Duodenal mucosa (tissue), 2 donors: Measurements from ENCODE around the gene SART3.

Experiments used
- H3K27ac ChIP-seq: one replicate; pipeline ENCODE4 v1.7.0; 2013; ENCODE audit warnings: low read depth, low read length
- H3K27me3 ChIP-seq, 2 donors: one replicate each; pipeline ENCODE4 v1.7.0; 2013; ENCODE audit warnings: low read length in 2 of 2, control low read depth in 1 of 2; ENCODE audit not compliant: insufficient read depth in 2 of 2, control insufficient read depth in 1 of 2
- H3K36me3 ChIP-seq, 2 donors: one replicate each; pipeline ENCODE4 v1.7.0; 2013; ENCODE audit warnings: low read length in 2 of 2, control low read depth in 1 of 2; ENCODE audit not compliant: insufficient read depth in 2 of 2, control insufficient read depth in 1 of 2
- H3K4me1 ChIP-seq, 2 donors: one replicate each; pipeline ENCODE4 v1.7.0; 2013; ENCODE audit warnings: low read length in 2 of 2, control low read depth in 1 of 2; ENCODE audit not compliant: insufficient read depth in 2 of 2, control insufficient read depth in 1 of 2
- H3K4me3 ChIP-seq, 2 donors: one replicate each; pipeline ENCODE4 v1.7.0; 2013; ENCODE audit warnings: low read length in 2 of 2, low read depth in 1 of 2
- H3K9ac ChIP-seq, 2 donors: one replicate each; pipeline ENCODE4 v1.7.0; 2013; ENCODE audit warnings: low read length in 2 of 2, low read depth in 1 of 2
- H3K9me3 ChIP-seq, 2 donors: one replicate each; pipeline ENCODE4 v1.7.0; 2013; ENCODE audit warnings: low read length in 2 of 2, control low read depth in 1 of 2; ENCODE audit not compliant: control insufficient read depth in 1 of 2

SART3 gene

GRCh38 chr12:108477055-108477880 lies 83.7 kb downstream of the SART3 start:
- Histone ChIP-seq H3K9ac (no peak overlapping the region), H3K27me3 (peaks cover 0 to 3% of the 10 kb centered on the region in 2 donors), H3K4me1 (no peaks in the 10 kb centered on the region), H3K36me3 (no peaks in the 10 kb centered on the region), H3K4me3 (no peak overlapping the region), H3K27ac (no peak overlapping the region), H3K9me3 (no peaks in the 10 kb centered on the region)

GRCh38 chr12:108475396-108475795 lies 85.6 kb downstream of the SART3 start:
- no peak overlapping the region for H3K27ac ChIP-seq
- H3K27me3 ChIP-seq: peaks cover 0 to 3% of the 10 kb centered on the region in 2 donors
- H3K9ac ChIP-seq: no peak overlapping the region

GRCh38 chr12:108473400-108474055 lies 87.4 kb downstream of the SART3 start:
- H3K36me3 ChIP-seq: no peaks in the 10 kb centered on the region
- no peaks in the 10 kb centered on the region for H3K4me1 ChIP-seq
- H3K4me3 ChIP-seq: no peak overlapping the region
- no peak overlapping the region for H3K9ac ChIP-seq
- no peaks in the 10 kb centered on the region for H3K9me3 ChIP-seq
- H3K27me3 ChIP-seq: no peaks in the 10 kb centered on the region
- no peak overlapping the region for H3K27ac ChIP-seq

More at GRCh38 chr12:108475396-108475795, 85.6 kb downstream of the SART3 start:
- H3K4me3 ChIP-seq: no peak overlapping the region
- no peaks in the 10 kb centered on the region for H3K4me1 ChIP-seq
- no peaks in the 10 kb centered on the region for H3K9me3 ChIP-seq
- no peaks in the 10 kb centered on the region for H3K36me3 ChIP-seq
